IMR-90 (cell line): Measurements from ENCODE around the gene TMEM238. TPM values are rescaled to one million over a fixed set of nuclear protein-coding genes. Genes with fewer than 3 reads are reported as not detected.

ENCODE experiments used
- ATAC-seq: fragments of 200-7000 bp; cut with Tn5 transposase; 2 replicates; pipeline ENCODE4 v1.9.1; 2020; ENCODE audit warnings: low read depth, mild to moderate bottlenecking, moderate library complexity
- BruUV-seq: library from RNA; stranded (reverse); fragments of 400-500 nt; replicated peaks from 2 replicates; lab custom pipeline; 2021; lab: Mats Ljungman, UMichigan
- CTCF ChIA-PET: fragments of 300-600 bp; formaldehyde crosslinking; extraction: SDS; loops from one replicate; lab custom pipeline; 2021; ENCODE audit warnings: antibody characterized with exemption; lab: Yijun Ruan, JAX
- POLR2A ChIA-PET: fragments of 300-600 bp; sonication (Branson Sonifier 250); formaldehyde crosslinking; loops from one replicate; lab custom pipeline; 2022; ENCODE audit warnings: antibody characterized with exemption; ENCODE audit not compliant: unreplicated experiment; lab: Charles Lee
- DNase-seq: peaks from one replicate; pipeline ENCODE4 v3.0.0; 2013
- H2AFZ ChIP-seq: replicated peaks from 2 replicates; pipeline ENCODE3; 2013; ENCODE audit warnings: low read length, mild to moderate bottlenecking; ENCODE audit not compliant: poor library complexity
- H2AK5ac ChIP-seq: 2 replicates; pipeline ENCODE4 v1.6.1; 2013; ENCODE audit warnings: low read depth, low read length, inconsistent platforms
- H2AK9ac ChIP-seq: replicated peaks from 2 replicates; pipeline ENCODE3; 2013; ENCODE audit warnings: mild to moderate bottlenecking, low read depth, low read length, moderate library complexity; ENCODE audit not compliant: poor library complexity
- H2BK120ac ChIP-seq: 2 replicates; pipeline ENCODE4 v1.6.1; 2013; ENCODE audit warnings: low read depth, low read length, inconsistent platforms
- H2BK15ac ChIP-seq: 3 replicates; pipeline ENCODE4 v1.6.1; 2013; ENCODE audit warnings: low read depth, low read length, inconsistent platforms
- H2BK20ac ChIP-seq: 2 replicates; pipeline ENCODE4 v1.6.1; 2013; ENCODE audit warnings: low read depth, mild to moderate bottlenecking, inconsistent platforms, low read length, moderate library complexity
- H2BK5ac ChIP-seq: 2 replicates; pipeline ENCODE4 v1.6.1; 2013; ENCODE audit warnings: mild to moderate bottlenecking, low read depth, low read length, inconsistent platforms; ENCODE audit not compliant: poor library complexity, severe bottlenecking
- H3K14ac ChIP-seq: replicated peaks from 2 replicates; pipeline ENCODE4 v1.6.1; 2013; ENCODE audit warnings: low read depth, low read length, inconsistent platforms
- H3K18ac ChIP-seq: 2 replicates; pipeline ENCODE4 v1.6.1; 2013; ENCODE audit warnings: low read depth, low read length, control low read depth
- H3K23ac ChIP-seq: 2 replicates; pipeline ENCODE4 v1.6.1; 2013; ENCODE audit warnings: low read depth, low read length, inconsistent platforms
- H3K27ac ChIP-seq: 2 replicates; pipeline ENCODE4 v1.5.1; 2013; ENCODE audit warnings: mild to moderate bottlenecking, control low read depth, low read length; ENCODE audit not compliant: insufficient read depth
- H3K27me3 ChIP-seq: 2 replicates; pipeline ENCODE4 v1.6.1; 2013; ENCODE audit warnings: low read length; ENCODE audit not compliant: control insufficient read depth, insufficient read depth
- H3K36me3 ChIP-seq: 2 replicates; pipeline ENCODE4 v1.6.1; 2013; ENCODE audit warnings: low read length, mixed read lengths; ENCODE audit not compliant: control insufficient read depth, insufficient read depth
- H3K4ac ChIP-seq: 2 replicates; pipeline ENCODE4 v1.6.1; 2013; ENCODE audit warnings: low read depth, low read length, inconsistent platforms
- H3K4me1 ChIP-seq: 2 replicates; pipeline ENCODE4 v1.6.1; 2013; ENCODE audit warnings: low read length, mixed read lengths; ENCODE audit not compliant: control insufficient read depth, insufficient read depth
- H3K4me2 ChIP-seq: 2 replicates; pipeline ENCODE4 v1.6.1; 2013; ENCODE audit warnings: low read depth, mild to moderate bottlenecking, control low read depth, low read length, moderate library complexity
- H3K4me3 ChIP-seq: 2 replicates; pipeline ENCODE4 v1.5.1; 2013; ENCODE audit warnings: low read depth, mild to moderate bottlenecking, control low read depth, low read length, moderate library complexity; ENCODE audit not compliant: insufficient read depth
- H3K56ac ChIP-seq: 2 replicates; pipeline ENCODE4 v1.6.1; 2013; ENCODE audit warnings: low read length, inconsistent platforms; ENCODE audit not compliant: insufficient read depth; ENCODE audit errors: extremely low read depth
- H3K79me1 ChIP-seq, 2 experiments: 2 replicates each; pipeline ENCODE4 v1.6.1; 2013; ENCODE audit warnings: low read length in 2 of 2, inconsistent platforms in 1 of 2, low read depth in 1 of 2
- H3K9ac ChIP-seq: 2 replicates; pipeline ENCODE4 v1.6.1; 2013; ENCODE audit warnings: low read depth, low read length, control low read depth
- H3K9me1 ChIP-seq: 2 replicates; pipeline ENCODE4 v1.6.1; 2013; ENCODE audit warnings: low read length, inconsistent platforms; ENCODE audit not compliant: insufficient read depth
- H3K9me3 ChIP-seq: 2 replicates; pipeline ENCODE4 v1.6.1; 2013; ENCODE audit warnings: low read length; ENCODE audit not compliant: control insufficient read depth, insufficient read depth
- H4K20me1 ChIP-seq: 2 replicates; pipeline ENCODE4 v1.6.1; 2013; ENCODE audit warnings: low read length, inconsistent platforms; ENCODE audit not compliant: insufficient read depth
- H4K5ac ChIP-seq: 2 replicates; pipeline ENCODE4 v1.6.1; 2013; ENCODE audit warnings: mild to moderate bottlenecking, low read depth, low read length, control low read depth
- H4K8ac ChIP-seq, 2 experiments: 2 replicates each; pipeline ENCODE4 v1.6.1; 2013; ENCODE audit warnings: low read depth in 2 of 2, low read length in 2 of 2, control low read depth in 1 of 2, inconsistent platforms in 1 of 2
- H4K91ac ChIP-seq: 2 replicates; pipeline ENCODE4 v1.6.1; 2013; ENCODE audit warnings: low read depth, low read length, inconsistent platforms; ENCODE audit not compliant: insufficient read depth
- BHLHE40 ChIP-seq: fragments of 150-350 bp; IDR thresholded peaks from 2 replicates; pipeline ENCODE4 v1.6.1; 2016; ENCODE audit warnings: mild to moderate bottlenecking, low read depth, low read length
- CEBPB ChIP-seq: IDR thresholded peaks from 2 replicates; pipeline ENCODE4 v1.6.1; 2012; ENCODE audit warnings: low read depth, low read length, improper control_type of control experiment
- CHD1 ChIP-seq: IDR thresholded peaks from 2 replicates; pipeline ENCODE4 v1.6.1; 2012; ENCODE audit warnings: low read depth, low read length, improper control_type of control experiment
- CTCF ChIP-seq: conservative IDR thresholded peaks from 2 replicates; pipeline ENCODE4 v1.5.1; 2012; ENCODE audit warnings: mild to moderate bottlenecking, low read depth, low read length, improper control_type of control experiment
- ELK1 ChIP-seq: fragments of 150-350 bp; IDR thresholded peaks from 2 replicates; pipeline ENCODE4 v1.6.1; 2016; ENCODE audit warnings: low read depth, mild to moderate bottlenecking, low read length, moderate library complexity, borderline replicate concordance
- FOS ChIP-seq: fragments of 150-350 bp; IDR thresholded peaks from 2 replicates; pipeline ENCODE4 v1.6.1; 2016; ENCODE audit warnings: low read depth, low read length
- MAFK ChIP-seq: IDR thresholded peaks from 2 replicates; pipeline ENCODE4 v1.6.1; 2012; ENCODE audit warnings: low read depth, low read length, improper control_type of control experiment
- POLR2A ChIP-seq: IDR thresholded peaks from 2 replicates; pipeline ENCODE4 v1.6.1; 2012; ENCODE audit warnings: mild to moderate bottlenecking, low read depth, low read length
- SMC3 ChIP-seq: fragments of 150-350 bp; IDR thresholded peaks from 2 replicates; pipeline ENCODE4 v1.6.1; 2016; ENCODE audit warnings: low read depth, mild to moderate bottlenecking, antibody characterized with exemption, low read length, moderate library complexity
- WGBS, 2 experiments: methylation state at CpG; one replicate each; pipeline versions ENCODE4 v1.1.5 to v1.1.7; 2013; ENCODE audit warnings: missing lambda C conversion rate in 2 of 2; ENCODE audit not compliant: insufficient read length in 1 of 2; ENCODE audit errors: extremely low coverage in 2 of 2; 5-methylcytosine and 5-hydroxymethylcytosine counted together
- dilution Hi-C: fragments of 300-500 bp; cut with HindIII; formaldehyde crosslinking; loops from one replicate; pipeline ENCODE4 v1.14.3; 2018; ENCODE audit warnings: low sequenced_read_pairs; ENCODE audit not compliant: unreplicated experiment
- in situ Hi-C: fragments of 300-500 bp; cut with MboI; formaldehyde crosslinking; loops from 3 replicates; pipeline ENCODE4 v1.14.3; 2019; ENCODE audit warnings: low sequenced_read_pairs, inconsistent platforms, mixed read lengths
- intact Hi-C: fragments of 100-400 bp; cut with micrococcal nuclease; formaldehyde crosslinking; loops from 2 replicates; pipeline ENCODE4 v1.10.0; 2022
- polyA plus RNA-seq, 3 experiments: library from polyadenylated mRNA; depleted of rRNA; stranded (reverse); fragments of >200 nt; gene quantifications; 2 replicates each; pipeline ENCODE4 v1.2.3, GENCODE V29; 2012; ENCODE audit warnings: low replicate concordance in 1 of 3
- total RNA-seq: library from RNA; depleted of rRNA; stranded (reverse); fragments of >200 nt; gene quantifications from 2 replicates; pipeline ENCODE4 v1.2.3, GENCODE V29; 2012

Gene TMEM238
- total and polyA plus RNA-seq, 2 of the 4 experiments (the other 2 are of a cell fraction), result not detected

- TF ChIP-seq POLR2A, result no peak
- no peak for TF ChIP-seq CEBPB
- no peak for TF ChIP-seq SMC3
Measured at GRCh38 chr19:55389386-55390317, 5.6 kb upstream of the TMEM238 start (continued).

GRCh38 chr19:55387736-55388497 is 3.8 kb upstream of the TMEM238 start:
- POLR2A ChIA-PET, result interaction anchor here (0.7 kb wide), 1 partner anchor 19 kb away, joined by 3 read pairs; no protein-coding TSS in a partner anchor
- H2AK5ac ChIP-seq, result 0 out of 2 replicates have a peak overlapping the region, but pooled peaks have one; percentile 17
- intact Hi-C loops, result loop anchor here (5.0 kb wide), 2 partner anchors 86 to 106 kb away; partner anchors contain the start of genes BRSK1 and HSPBP1
- dilution Hi-C loops, result no loop called here
- 91% methylated on average over 5 of the region's 24 CpGs; no CpG with 5 or more reads in 1 of the 2 experiments for WGBS, 2 experiments
- no peak for TF ChIP-seq SMC3
- no peak for TF ChIP-seq BHLHE40
- no peak for TF ChIP-seq MAFK
- no peak for TF ChIP-seq CHD1
- no peak for TF ChIP-seq ELK1
- no peak for TF ChIP-seq CTCF
- no peak for TF ChIP-seq CEBPB
- TF ChIP-seq FOS, result no peak
- H3K23ac ChIP-seq, result peak overlapping the region; percentile 72
- in situ Hi-C loops, result loop anchor here (10.0 kb wide), 1 partner anchor 93 kb away; no protein-coding TSS in a partner anchor
- no peak overlapping the region for H2BK20ac ChIP-seq
- no peaks in the 10 kb centered on the region for H3K27me3 ChIP-seq
- peaks cover 70% of the 10 kb centered on the region for H4K20me1 ChIP-seq
- H4K91ac ChIP-seq, result no peak overlapping the region
- H3K27ac ChIP-seq, result peak overlapping the region; percentile 12; the same call in 1 of the 2 replicates
- CTCF ChIA-PET, result no interaction called here
- no peaks in the 10 kb centered on the region for H3K9me3 ChIP-seq
- peaks cover 50% of the 10 kb centered on the region for H3K4me1 ChIP-seq
- H3K4me2 ChIP-seq, result peak overlapping the region; percentile 96
- peaks cover 48% of the 10 kb centered on the region for H3K36me3 ChIP-seq
- no peak overlapping the region for H3K4ac ChIP-seq
- no peak for ATAC-seq
- peaks cover 34% of the 10 kb centered on the region for H3K9me1 ChIP-seq
- no peak overlapping the region for H2AFZ ChIP-seq
- H3K9ac ChIP-seq, result peak overlapping the region; percentile 91
- H3K79me1 ChIP-seq, result peaks cover 30 to 73% of the 10 kb centered on the region in 2 experiments
- H2AK9ac ChIP-seq, result peak overlapping the region; percentile 48
- H2BK15ac ChIP-seq, result no peak overlapping the region
- DNase-seq, result no peak
- H2BK120ac ChIP-seq, result no peak overlapping the region
- peak overlapping the region; percentile 74 for H3K4me3 ChIP-seq
- H3K14ac ChIP-seq, result peak overlapping the region; percentile 73; the same call in 1 of the 2 replicates
- no peak overlapping the region for H4K8ac ChIP-seq
- no peak overlapping the region for H4K5ac ChIP-seq
- no TSS peak for BruUV-seq
- no peak overlapping the region for H3K56ac ChIP-seq
- no peak overlapping the region for H3K18ac ChIP-seq
- H2BK5ac ChIP-seq, result no peak overlapping the region
